ENCODE results near the gene FOXJ3. TPM values are rescaled to one million over a fixed set of nuclear protein-coding genes. Genes with fewer than 3 reads are reported as not detected.

Gene FOXJ3
- total and polyA plus RNA-seq, 4 donors = 5.3 to 16.8 (median 12.4) TPM

DNA sequence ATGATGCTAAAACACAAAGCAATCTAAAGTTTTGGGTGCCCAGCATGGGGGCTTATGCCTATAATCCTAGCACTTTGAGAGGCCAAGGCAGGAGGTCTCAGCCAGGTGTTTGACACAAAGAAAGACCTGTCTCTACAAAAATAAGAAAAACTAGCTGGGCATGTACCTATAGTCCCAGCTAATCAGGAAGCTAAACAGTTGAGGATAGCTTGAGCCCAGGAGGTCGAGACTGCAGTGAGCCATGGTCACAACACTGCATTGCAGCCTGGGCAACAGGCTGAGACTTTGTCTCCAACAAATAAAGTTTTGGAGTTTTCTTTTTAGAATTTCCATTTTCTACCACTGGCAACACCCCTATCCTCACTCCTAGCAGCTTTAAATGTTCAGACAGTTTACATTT, 115.4 kb downstream of the FOXJ3 start:
- Histone ChIP-seq H3K36me3 (ENCODE audit: control insufficient read depth in 4 of 4, insufficient read depth in 3 of 4, low read depth in 1 of 4, low read length in 3 of 4) (peaks cover 0 to 1% (median 0%) of the 10 kb centered on the region in 4 donors), H3K27me3 (ENCODE audit: control insufficient read depth in 4 of 4, insufficient read depth in 4 of 4, low read length in 3 of 4) (no peaks in the 10 kb centered on the region), H3K4me3 (ENCODE audit: low read depth in 1 of 3, low read length in 3 of 3) (no peak overlapping the region), H3K27ac (ENCODE audit: low read depth in 1 of 2, low read length in 2 of 2) (no peak overlapping the region), H3K9ac (ENCODE audit: low read depth in 1 of 2, low read length in 2 of 2) (no peak overlapping the region), H3K9me3 (ENCODE audit: control insufficient read depth in 4 of 4, low read length in 3 of 4) (no peaks in the 10 kb centered on the region), H3K4me1 (ENCODE audit: control insufficient read depth in 4 of 4, insufficient read depth in 4 of 4, low read length in 3 of 4) (peaks cover 3 to 14% (median 7%) of the 10 kb centered on the region in 4 donors)
- WGBS = 75% methylated on average over 1 of the region's 1 CpG
- no peak for DNase-seq (ENCODE audit: low spot score)
- TF ChIP-seq GABPA (IDR thresholded peaks at IDR 0.05 in 1 of 2, conservative IDR thresholded peaks at IDR 0.05 in 1 of 2) = no peak
- TF ChIP-seq, protein P1, sequence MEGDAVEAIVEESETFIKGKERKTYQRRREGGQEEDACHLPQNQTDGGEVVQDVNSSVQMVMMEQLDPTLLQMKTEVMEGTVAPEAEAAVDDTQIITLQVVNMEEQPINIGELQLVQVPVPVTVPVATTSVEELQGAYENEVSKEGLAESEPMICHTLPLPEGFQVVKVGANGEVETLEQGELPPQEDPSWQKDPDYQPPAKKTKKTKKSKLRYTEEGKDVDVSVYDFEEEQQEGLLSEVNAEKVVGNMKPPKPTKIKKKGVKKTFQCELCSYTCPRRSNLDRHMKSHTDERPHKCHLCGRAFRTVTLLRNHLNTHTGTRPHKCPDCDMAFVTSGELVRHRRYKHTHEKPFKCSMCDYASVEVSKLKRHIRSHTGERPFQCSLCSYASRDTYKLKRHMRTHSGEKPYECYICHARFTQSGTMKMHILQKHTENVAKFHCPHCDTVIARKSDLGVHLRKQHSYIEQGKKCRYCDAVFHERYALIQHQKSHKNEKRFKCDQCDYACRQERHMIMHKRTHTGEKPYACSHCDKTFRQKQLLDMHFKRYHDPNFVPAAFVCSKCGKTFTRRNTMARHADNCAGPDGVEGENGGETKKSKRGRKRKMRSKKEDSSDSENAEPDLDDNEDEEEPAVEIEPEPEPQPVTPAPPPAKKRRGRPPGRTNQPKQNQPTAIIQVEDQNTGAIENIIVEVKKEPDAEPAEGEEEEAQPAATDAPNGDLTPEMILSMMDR (IDR thresholded peaks at IDR 0.05; ENCODE audit: low read depth, low read length, missing input control) = no peak
- no peak for TF ChIP-seq EGR1 (IDR thresholded peaks at IDR 0.05; ENCODE audit: low read depth in 2 of 2)

DNA sequence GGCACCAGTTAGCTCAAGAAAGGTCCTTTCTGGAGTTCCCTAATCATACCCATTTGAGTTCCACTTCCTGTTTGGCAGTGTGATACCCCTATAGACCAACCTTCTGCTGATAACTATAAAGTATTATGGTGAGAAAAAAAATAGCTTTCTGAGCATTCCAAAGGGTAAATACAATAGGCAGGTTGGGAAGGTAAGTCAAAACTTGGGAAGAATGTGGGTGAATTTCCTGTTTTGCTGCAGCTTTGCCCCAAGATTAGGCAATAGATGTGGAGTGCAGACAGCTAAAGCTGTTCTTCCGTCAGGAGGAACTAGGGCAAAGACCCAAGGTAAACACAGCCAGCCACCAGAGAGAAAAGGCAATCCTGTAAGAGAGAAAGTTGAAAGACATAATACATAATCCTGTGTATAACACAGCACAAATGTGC, 120.6 kb downstream of the FOXJ3 start:
- 28% methylated on average over 1 of the region's 1 CpG for WGBS
- Histone ChIP-seq H3K27me3 (ENCODE audit: control insufficient read depth in 4 of 4, insufficient read depth in 4 of 4, low read length in 3 of 4) (no peaks in the 10 kb centered on the region), H3K27ac (ENCODE audit: low read depth in 1 of 2, low read length in 2 of 2) (peak overlapping the region; percentile 68 to 91), H3K36me3 (ENCODE audit: control insufficient read depth in 4 of 4, insufficient read depth in 3 of 4, low read depth in 1 of 4, low read length in 3 of 4) (no peaks in the 10 kb centered on the region), H3K9ac (ENCODE audit: low read depth in 1 of 2, low read length in 2 of 2) (peak overlapping the region; percentile 43 to 45), H3K4me1 (ENCODE audit: control insufficient read depth in 4 of 4, insufficient read depth in 4 of 4, low read length in 3 of 4) (peaks cover 3 to 23% (median 16%) of the 10 kb centered on the region in 4 donors), H3K4me3 (ENCODE audit: low read depth in 1 of 3, low read length in 3 of 3) (no peak overlapping the region), H3K9me3 (ENCODE audit: control insufficient read depth in 4 of 4, low read length in 3 of 4) (no peaks in the 10 kb centered on the region)
- TF ChIP-seq, protein P1 (IDR thresholded peaks at IDR 0.05; ENCODE audit: low read depth, low read length, missing input control) = no peak
- TF ChIP-seq, protein P2, sequence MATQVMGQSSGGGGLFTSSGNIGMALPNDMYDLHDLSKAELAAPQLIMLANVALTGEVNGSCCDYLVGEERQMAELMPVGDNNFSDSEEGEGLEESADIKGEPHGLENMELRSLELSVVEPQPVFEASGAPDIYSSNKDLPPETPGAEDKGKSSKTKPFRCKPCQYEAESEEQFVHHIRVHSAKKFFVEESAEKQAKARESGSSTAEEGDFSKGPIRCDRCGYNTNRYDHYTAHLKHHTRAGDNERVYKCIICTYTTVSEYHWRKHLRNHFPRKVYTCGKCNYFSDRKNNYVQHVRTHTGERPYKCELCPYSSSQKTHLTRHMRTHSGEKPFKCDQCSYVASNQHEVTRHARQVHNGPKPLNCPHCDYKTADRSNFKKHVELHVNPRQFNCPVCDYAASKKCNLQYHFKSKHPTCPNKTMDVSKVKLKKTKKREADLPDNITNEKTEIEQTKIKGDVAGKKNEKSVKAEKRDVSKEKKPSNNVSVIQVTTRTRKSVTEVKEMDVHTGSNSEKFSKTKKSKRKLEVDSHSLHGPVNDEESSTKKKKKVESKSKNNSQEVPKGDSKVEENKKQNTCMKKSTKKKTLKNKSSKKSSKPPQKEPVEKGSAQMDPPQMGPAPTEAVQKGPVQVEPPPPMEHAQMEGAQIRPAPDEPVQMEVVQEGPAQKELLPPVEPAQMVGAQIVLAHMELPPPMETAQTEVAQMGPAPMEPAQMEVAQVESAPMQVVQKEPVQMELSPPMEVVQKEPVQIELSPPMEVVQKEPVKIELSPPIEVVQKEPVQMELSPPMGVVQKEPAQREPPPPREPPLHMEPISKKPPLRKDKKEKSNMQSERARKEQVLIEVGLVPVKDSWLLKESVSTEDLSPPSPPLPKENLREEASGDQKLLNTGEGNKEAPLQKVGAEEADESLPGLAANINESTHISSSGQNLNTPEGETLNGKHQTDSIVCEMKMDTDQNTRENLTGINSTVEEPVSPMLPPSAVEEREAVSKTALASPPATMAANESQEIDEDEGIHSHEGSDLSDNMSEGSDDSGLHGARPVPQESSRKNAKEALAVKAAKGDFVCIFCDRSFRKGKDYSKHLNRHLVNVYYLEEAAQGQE (IDR thresholded peaks at IDR 0.05) = peak; percentile 64
- TF ChIP-seq HNF4A (conservative IDR thresholded peaks at IDR 0.05) (peak; percentile 65 to 70), TAF1 (conservative IDR thresholded peaks at IDR 0.05) (no peak), NR2F2 (IDR thresholded peaks at IDR 0.05) (no peak), JUND (IDR thresholded peaks at IDR 0.05) (peak; percentile 54 to 69), RXRA (IDR thresholded peaks at IDR 0.05) (peak; percentile 61 to 71), HNF4G (IDR thresholded peaks at IDR 0.05) (peak; percentile 36), EGR1 (IDR thresholded peaks at IDR 0.05; ENCODE audit: low read depth in 2 of 2) (peak; percentile 61 to 63), SP1 (IDR thresholded peaks at IDR 0.05) (peak; percentile 73), YY1 (IDR thresholded peaks at IDR 0.05) (peak; percentile 43), GABPA (IDR thresholded peaks at IDR 0.05 in 1 of 2, conservative IDR thresholded peaks at IDR 0.05 in 1 of 2) (peak; percentile 16 to 72), FOXA1 (IDR thresholded peaks at IDR 0.05) (peak; percentile 97), FOXA2 (IDR thresholded peaks at IDR 0.05) (peak; percentile 96), RAD21 (IDR thresholded peaks at IDR 0.05) (peak; percentile 40 to 51)
- TF ChIP-seq, protein P3, sequence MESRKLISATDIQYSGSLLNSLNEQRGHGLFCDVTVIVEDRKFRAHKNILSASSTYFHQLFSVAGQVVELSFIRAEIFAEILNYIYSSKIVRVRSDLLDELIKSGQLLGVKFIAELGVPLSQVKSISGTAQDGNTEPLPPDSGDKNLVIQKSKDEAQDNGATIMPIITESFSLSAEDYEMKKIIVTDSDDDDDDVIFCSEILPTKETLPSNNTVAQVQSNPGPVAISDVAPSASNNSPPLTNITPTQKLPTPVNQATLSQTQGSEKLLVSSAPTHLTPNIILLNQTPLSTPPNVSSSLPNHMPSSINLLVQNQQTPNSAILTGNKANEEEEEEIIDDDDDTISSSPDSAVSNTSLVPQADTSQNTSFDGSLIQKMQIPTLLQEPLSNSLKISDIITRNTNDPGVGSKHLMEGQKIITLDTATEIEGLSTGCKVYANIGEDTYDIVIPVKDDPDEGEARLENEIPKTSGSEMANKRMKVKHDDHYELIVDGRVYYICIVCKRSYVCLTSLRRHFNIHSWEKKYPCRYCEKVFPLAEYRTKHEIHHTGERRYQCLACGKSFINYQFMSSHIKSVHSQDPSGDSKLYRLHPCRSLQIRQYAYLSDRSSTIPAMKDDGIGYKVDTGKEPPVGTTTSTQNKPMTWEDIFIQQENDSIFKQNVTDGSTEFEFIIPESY (IDR thresholded peaks at IDR 0.05) = peak; percentile 40
- TF ChIP-seq, protein P4, sequence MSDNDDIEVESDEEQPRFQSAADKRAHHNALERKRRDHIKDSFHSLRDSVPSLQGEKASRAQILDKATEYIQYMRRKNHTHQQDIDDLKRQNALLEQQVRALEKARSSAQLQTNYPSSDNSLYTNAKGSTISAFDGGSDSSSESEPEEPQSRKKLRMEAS (IDR thresholded peaks at IDR 0.05) = peak; percentile 82
- TF ChIP-seq, protein P5, sequence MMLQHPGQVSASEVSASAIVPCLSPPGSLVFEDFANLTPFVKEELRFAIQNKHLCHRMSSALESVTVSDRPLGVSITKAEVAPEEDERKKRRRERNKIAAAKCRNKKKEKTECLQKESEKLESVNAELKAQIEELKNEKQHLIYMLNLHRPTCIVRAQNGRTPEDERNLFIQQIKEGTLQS (IDR thresholded peaks at IDR 0.05) = no peak
- DNase-seq (ENCODE audit: low spot score) = no peak
